ENCODE data around the gene SCRT2. TPM values are rescaled to one million over a fixed set of nuclear protein-coding genes. Genes with fewer than 3 reads are reported as not detected.
A peak's percentile ranks its signal among the peaks of the same experiment; 100 is the strongest.
"Not testable (repeated sequence)": the region's sequence is repeated elsewhere in the genome, so short reads cannot be mapped to it uniquely, and the experiment has no call there.

SCRT2 gene
- polyA plus RNA-seq (2012; ENCODE audit: low read depth, missing spikeins), result not detected

DNA sequence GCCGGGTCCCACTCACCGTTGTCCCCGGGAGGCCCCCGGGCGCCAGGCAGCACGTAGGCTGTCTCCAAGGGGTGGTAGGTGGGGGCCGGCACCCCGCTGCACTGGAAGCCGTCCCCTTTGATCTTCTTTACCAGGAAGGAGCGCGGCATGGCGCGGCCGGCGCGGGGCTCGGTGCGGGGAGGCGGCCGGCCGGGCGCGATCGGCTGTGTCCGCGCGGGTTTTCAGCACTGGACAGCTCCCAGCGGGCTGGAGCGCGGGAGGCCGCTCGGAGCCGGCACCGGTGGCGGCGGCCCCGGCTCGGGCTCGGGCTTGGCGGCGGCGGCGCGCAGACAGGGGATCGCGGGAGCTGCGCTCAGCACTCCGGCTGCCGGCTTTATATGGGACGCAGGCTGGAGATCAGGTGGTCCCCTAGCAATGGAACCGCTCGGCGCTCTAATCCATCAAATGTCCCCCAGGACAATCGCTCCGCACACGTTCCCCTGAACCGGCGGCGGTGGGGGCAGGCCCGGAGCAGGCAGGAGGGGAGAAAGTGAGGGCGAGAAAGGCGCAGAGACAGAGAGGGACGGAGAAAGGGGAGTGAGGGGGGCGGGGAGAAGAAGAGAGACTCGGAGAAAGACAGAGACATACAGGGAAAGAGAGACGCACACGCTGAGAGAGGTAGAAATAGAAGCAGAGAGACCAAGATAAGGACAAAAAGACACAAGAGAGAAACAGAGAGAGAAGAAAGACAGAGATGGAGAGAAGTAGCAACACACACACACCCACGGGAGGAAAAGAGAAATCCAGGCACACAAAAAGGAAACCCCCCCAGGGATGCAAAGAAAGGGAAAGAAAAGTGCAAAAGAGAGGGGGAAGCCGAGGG, at the start of gene SCRT2:
Gene SCRT2, minus strand, starts transcription at position 350 of the 862 bp plus-strand sequence. Its CDS starts 201 bp downstream, at position 149.
- FAIRE-seq, result no peak
- peak; percentile 68 for DNase-seq (ENCODE audit: insufficient read length, low spot score)
- TF ChIP-seq POU2F2 (IDR thresholded peaks at IDR 0.05; ENCODE audit: low read depth, low read length), result no peak

DNA sequence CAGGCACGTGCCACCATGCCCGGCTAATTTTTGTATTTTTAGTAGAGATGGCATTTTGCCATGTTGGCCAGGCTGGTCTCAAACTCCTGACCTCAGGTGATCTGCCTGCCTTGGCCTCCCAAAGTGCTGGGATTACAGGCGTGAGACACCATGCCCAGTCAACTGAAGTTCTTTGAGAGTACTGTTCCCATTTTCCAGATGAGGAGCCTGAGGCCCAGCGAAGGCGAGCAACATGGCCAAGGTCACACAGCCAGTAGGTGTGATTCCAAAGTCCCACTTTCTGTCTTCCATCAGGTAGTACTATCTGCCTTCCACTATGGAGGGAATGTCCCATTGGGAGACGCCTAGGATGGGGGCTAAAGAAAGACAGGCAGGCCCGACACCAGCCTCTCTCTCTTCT, 49.2 kb upstream of the SCRT2 start:
- not testable (repeated sequence) for FAIRE-seq

DNA sequence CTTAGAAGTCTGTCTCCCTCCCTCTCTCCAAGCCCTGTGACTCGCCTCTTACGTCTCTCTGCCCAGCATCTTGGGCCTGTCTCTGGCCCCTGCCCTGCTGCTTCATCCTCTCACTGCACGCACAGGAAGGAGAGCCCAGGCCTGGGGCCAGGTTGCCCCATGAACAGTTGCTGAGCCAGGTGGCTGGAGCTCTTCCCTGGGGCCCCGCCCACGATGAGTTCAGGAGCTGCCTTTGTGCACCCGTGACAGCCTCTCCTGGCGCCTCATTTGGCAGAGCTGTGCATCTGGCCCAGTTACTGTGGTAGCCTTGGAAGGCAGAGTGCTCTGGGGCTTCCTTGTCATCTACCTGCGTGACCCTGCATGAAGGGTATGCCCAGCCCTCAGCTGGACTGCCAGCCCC, 48.2 kb upstream of the SCRT2 start:
- DNase-seq (ENCODE audit: insufficient read length, low spot score), result no peak
- FAIRE-seq, result no peak
- TF ChIP-seq POLR2AphosphoS5 (IDR thresholded peaks at IDR 0.05; ENCODE audit: low read depth, low read length) (no peak), PAX5 (IDR thresholded peaks at IDR 0.05; ENCODE audit: insufficient read depth, low read length, severe bottlenecking) (no peak), SPI1 (IDR thresholded peaks at IDR 0.05; ENCODE audit: low read depth, low read length) (no peak), POU2F2 (IDR thresholded peaks at IDR 0.05; ENCODE audit: low read depth, low read length) (no peak), TAF1 (IDR thresholded peaks at IDR 0.05; ENCODE audit: low read depth, low read length) (no peak), POLR2A (IDR thresholded peaks at IDR 0.05; ENCODE audit: low read depth, low read length) (no peak)

More for the DNA sequence above, 49.2 kb upstream of the SCRT2 start:
- DNase-seq (ENCODE audit: insufficient read length, low spot score), result not testable (repeated sequence)

DNA sequence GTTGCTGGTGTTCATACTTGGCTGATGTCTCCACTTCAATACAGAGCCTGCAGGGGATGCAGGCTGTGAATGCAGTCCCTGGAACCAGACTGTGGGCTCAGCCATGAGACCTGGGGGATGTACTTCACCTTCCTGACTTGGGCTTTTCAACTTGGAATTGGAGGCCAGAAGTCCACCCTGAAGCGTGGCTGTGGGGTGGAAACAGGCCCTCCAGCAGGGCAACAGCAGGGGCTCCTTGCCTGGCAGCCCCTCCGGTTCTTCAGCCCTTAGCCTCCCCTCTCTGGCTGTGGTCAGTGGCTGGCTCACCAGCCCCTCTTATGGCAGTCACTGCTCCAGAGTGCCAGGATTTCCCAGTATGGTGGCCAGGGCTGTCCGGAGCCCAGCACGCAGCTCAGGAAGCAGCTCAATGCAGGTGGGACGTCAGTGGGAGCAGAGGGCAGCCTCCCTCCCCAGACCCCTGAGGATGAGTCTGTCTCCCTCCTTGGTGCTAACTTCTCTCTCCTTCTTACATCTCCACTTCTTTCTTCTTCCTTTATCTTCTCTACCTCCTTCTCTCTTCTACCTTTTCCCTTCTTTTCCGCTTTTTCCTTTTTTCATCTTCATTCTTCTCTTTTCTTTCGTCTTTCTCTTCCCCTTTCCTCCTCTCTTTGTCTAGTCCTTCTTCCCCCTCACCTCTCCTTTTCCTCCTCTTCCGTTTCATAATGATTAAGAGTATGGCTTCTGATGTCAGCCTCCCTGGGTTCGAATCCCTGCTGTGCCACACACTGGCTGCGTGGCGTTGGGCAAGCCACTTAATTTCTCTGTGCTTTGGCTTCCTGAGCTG, 47.4 kb upstream of the SCRT2 start:
- TF ChIP-seq POU2F2 (IDR thresholded peaks at IDR 0.05; ENCODE audit: low read depth, low read length) (no peak), POLR2A (IDR thresholded peaks at IDR 0.05; ENCODE audit: low read depth, low read length) (no peak), POLR2AphosphoS5 (IDR thresholded peaks at IDR 0.05; ENCODE audit: low read depth, low read length) (no peak), PAX5 (IDR thresholded peaks at IDR 0.05; ENCODE audit: insufficient read depth, low read length, severe bottlenecking) (no peak), SPI1 (IDR thresholded peaks at IDR 0.05; ENCODE audit: low read depth, low read length) (no peak), TAF1 (IDR thresholded peaks at IDR 0.05; ENCODE audit: low read depth, low read length) (no peak)
- DNase-seq (ENCODE audit: insufficient read length, low spot score), result no peak
- FAIRE-seq, result no peak

DNA sequence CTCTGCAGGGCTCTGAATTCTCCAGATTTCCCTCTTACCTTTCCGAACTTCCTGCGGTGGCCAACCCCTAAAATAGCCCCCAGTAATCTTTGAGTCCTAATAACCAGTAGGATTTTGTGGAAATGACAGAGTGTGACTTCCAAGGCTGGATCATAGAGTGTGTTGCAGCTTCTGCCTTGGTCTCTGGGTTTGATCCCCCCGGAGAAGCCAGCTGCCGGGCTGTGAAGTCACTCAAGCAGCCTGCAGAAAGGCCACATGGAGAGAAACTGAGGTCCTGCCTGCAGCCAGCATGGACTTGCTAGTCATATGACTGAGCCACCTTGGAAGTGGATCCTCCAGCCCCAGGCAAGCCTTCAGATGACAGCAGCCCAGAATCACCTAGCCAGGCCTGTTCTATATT, 46.3 kb upstream of the SCRT2 start:
- no peak for FAIRE-seq
- TF ChIP-seq POU2F2 (IDR thresholded peaks at IDR 0.05; ENCODE audit: low read depth, low read length) (no peak), TAF1 (IDR thresholded peaks at IDR 0.05; ENCODE audit: low read depth, low read length) (no peak), PAX5 (IDR thresholded peaks at IDR 0.05; ENCODE audit: insufficient read depth, low read length, severe bottlenecking) (no peak), SPI1 (IDR thresholded peaks at IDR 0.05; ENCODE audit: low read depth, low read length) (no peak), POLR2A (IDR thresholded peaks at IDR 0.05; ENCODE audit: low read depth, low read length) (no peak), POLR2AphosphoS5 (IDR thresholded peaks at IDR 0.05; ENCODE audit: low read depth, low read length) (no peak)

DNA sequence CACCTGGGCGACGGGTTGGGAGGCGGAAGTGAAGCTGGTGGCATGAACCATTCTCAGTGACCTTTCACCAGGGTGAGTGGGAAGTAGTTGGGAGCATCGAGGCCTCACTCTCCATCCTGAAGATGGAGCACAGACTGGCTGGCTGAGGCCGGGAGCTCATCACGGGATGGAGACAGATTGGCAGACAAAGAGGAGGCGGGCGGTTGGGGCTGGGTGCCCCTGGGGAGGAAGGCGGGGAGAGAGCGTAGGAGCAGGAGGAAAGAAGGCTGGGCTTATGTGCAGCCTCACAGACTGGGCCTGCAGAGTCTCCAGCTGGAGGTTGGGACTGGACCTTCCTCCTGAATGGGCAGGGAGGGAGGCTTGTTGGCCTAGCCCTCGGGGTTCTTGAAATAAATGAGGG, 44.2 kb upstream of the SCRT2 start:
- DNase-seq (ENCODE audit: insufficient read length, low spot score) (no peak), FAIRE-seq (no peak)
- TF ChIP-seq SPI1 (IDR thresholded peaks at IDR 0.05; ENCODE audit: low read depth, low read length), result no peak
- TF ChIP-seq POLR2A (IDR thresholded peaks at IDR 0.05; ENCODE audit: low read depth, low read length), result no peak
- no peak for TF ChIP-seq TAF1 (IDR thresholded peaks at IDR 0.05; ENCODE audit: low read depth, low read length)
- no peak for TF ChIP-seq POLR2AphosphoS5 (IDR thresholded peaks at IDR 0.05; ENCODE audit: low read depth, low read length)
- TF ChIP-seq PAX5 (IDR thresholded peaks at IDR 0.05; ENCODE audit: insufficient read depth, low read length, severe bottlenecking), result no peak
- no peak for TF ChIP-seq POU2F2 (IDR thresholded peaks at IDR 0.05; ENCODE audit: low read depth, low read length)

More for the DNA sequence above, 46.3 kb upstream of the SCRT2 start:
- DNase-seq (ENCODE audit: insufficient read length, low spot score), result no peak

DNA sequence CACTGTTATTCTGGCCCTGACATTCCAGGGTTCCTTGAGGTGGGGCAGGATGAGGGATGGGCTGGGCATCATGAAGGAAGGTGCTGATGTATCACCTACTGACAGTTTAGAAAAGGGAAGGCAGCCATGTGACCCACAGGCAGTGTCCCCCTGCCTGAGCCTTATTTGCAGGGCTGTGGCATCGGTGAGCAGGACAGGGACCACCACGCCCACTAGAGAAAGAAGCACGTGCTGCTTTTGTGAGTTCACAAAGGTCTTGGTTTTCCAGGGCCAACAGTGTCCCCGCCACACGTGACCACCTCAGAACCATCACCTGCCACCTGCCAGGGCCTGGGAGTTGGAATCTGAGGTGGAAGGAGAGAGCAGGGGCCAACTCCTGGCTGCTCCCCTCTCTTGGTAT, 43.5 kb upstream of the SCRT2 start:
- DNase-seq (ENCODE audit: insufficient read length, low spot score) (no peak), FAIRE-seq (no peak)
- TF ChIP-seq PAX5 (IDR thresholded peaks at IDR 0.05; ENCODE audit: insufficient read depth, low read length, severe bottlenecking) (no peak), POU2F2 (IDR thresholded peaks at IDR 0.05; ENCODE audit: low read depth, low read length) (no peak), POLR2A (IDR thresholded peaks at IDR 0.05; ENCODE audit: low read depth, low read length) (no peak), POLR2AphosphoS5 (IDR thresholded peaks at IDR 0.05; ENCODE audit: low read depth, low read length) (no peak), SPI1 (IDR thresholded peaks at IDR 0.05; ENCODE audit: low read depth, low read length) (no peak), TAF1 (IDR thresholded peaks at IDR 0.05; ENCODE audit: low read depth, low read length) (no peak)

DNA sequence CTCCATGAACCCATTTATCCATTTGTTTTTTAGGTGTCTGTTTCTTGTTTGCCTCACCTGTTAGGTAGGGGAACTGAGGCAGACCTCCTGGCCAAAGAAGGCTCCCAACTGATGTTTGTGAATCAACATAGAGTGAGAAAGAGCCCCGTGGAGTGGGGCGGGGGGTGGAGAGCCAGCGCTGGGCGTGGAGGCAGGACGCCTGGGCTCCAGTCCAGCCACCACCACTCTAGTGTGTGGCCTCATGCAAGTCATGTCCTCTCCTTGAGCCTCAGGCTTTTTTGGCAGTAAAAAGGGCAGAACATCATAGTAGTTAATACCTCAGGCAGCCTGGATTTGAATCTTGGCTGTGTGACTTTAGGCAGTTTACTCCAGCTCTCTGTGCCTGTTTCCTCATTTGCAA, 42.2 kb upstream of the SCRT2 start:
- TF ChIP-seq POLR2AphosphoS5 (IDR thresholded peaks at IDR 0.05; ENCODE audit: low read depth, low read length) (no peak), SPI1 (IDR thresholded peaks at IDR 0.05; ENCODE audit: low read depth, low read length) (no peak), POU2F2 (IDR thresholded peaks at IDR 0.05; ENCODE audit: low read depth, low read length) (no peak), PAX5 (IDR thresholded peaks at IDR 0.05; ENCODE audit: insufficient read depth, low read length, severe bottlenecking) (no peak), POLR2A (IDR thresholded peaks at IDR 0.05; ENCODE audit: low read depth, low read length) (no peak), TAF1 (IDR thresholded peaks at IDR 0.05; ENCODE audit: low read depth, low read length) (no peak)
- DNase-seq (ENCODE audit: insufficient read length, low spot score) (no peak), FAIRE-seq (no peak)

DNA sequence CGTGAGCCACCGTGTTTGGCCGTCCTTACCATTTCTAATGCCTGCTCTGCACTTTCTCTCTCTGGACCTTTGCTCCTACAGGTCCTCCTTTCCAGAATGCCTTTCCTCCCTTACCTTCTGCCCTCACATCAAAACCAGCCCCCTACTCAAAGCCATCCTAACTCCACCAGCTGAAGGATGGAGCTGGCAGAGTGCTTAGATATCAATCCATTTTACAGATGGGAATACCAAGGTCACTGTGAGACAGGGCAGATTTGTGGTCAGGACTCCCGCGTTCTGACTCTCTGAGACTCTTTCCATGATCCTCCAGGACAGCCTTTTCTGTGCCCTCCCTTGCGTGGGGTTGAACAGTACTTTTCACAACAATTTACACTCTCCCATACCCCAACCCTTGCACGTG, 41.7 kb upstream of the SCRT2 start:
- DNase-seq (ENCODE audit: insufficient read length, low spot score) (no peak), FAIRE-seq (no peak)
- TF ChIP-seq POU2F2 (IDR thresholded peaks at IDR 0.05; ENCODE audit: low read depth, low read length) (no peak), POLR2A (IDR thresholded peaks at IDR 0.05; ENCODE audit: low read depth, low read length) (no peak), POLR2AphosphoS5 (IDR thresholded peaks at IDR 0.05; ENCODE audit: low read depth, low read length) (no peak), PAX5 (IDR thresholded peaks at IDR 0.05; ENCODE audit: insufficient read depth, low read length, severe bottlenecking) (no peak), SPI1 (IDR thresholded peaks at IDR 0.05; ENCODE audit: low read depth, low read length) (no peak), TAF1 (IDR thresholded peaks at IDR 0.05; ENCODE audit: low read depth, low read length) (no peak)

All from GM12891 (cell line).